Activated CD4-positive, alpha-beta T cell treated with anti-CD3 and anti-CD28 coated beads for 4 hours (primary cell): ENCODE results near the gene LDB2.

Experiments used
- DNase-seq, 2 donors: peaks; one replicate each; pipeline ENCODE4 v3.0.0-alpha.2; 2020

Gene LDB2

DNA sequence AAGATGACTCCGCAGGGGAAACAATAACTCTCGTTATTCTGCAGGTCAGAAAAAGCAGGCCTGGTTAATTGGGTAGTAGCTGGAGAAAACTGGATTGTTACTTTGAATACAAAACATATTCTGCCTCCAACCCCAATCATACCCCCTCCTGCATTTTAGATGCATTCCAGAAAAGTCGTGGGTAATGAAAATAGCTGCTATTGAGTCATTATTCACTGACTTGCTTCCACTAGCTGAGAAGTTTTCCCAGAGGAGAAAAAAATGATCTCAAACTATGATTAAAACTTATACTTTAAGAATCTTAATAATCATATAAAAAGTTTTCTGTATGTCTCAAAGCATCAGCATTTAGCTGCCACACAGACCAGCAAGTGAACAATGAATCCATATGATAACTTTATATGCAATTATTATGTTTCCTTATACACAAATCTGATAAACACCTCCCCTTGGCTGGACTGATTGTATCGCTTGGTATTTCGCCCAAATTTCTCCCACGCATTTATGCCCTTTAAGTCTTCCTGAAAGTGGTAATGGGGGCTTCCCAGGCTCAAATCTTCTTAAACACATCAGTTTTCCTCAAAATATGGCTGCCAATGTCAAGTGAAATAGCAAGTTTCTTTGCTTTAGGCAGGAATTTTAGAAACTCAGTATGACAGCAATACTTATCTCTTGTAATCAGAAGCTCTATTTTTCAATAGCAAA is 181.0 kb downstream of the LDB2 start:
- DNase-seq, result no peak

- no peak for DNase-seq
Observed at GRCh38 chr4:16715482-16715881, 183.0 kb downstream of the LDB2 start.

- no peak for DNase-seq
Observed at GRCh38 chr4:16714191-16714590, 184.3 kb downstream of the LDB2 start.

DNA sequence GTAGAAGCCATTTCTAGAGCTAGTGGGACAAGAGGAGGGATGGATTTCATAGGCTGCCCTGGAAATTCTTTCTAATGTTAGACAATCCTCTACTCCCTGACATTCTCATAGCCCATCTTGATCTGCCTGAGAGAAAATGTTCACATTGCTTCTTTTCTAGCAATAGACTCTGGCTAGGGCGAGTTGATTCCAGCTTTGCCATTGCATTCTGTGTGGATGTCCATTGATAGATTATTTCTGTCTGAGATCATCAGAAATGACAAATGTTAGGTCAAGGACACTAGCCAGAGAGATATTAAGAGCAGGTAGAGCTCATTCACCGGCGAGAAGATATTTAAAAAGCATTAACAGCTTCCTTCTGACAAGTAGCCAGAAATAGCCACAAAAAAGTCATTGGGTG is 184.7 kb downstream of the LDB2 start:
- DNase-seq, result no peak

GRCh38 chr4:16713271-16713670 is 185.2 kb downstream of the LDB2 start:
- DNase-seq, result no peak

GRCh38 chr4:16710198-16710597 is 188.2 kb downstream of the LDB2 start:
- no peak for DNase-seq

GRCh38 chr4:16707874-16708273 is 190.6 kb downstream of the LDB2 start:
- DNase-seq, result no peak

- no peak for DNase-seq
Observed at GRCh38 chr4:16706251-16706650, 192.2 kb downstream of the LDB2 start.

DNA sequence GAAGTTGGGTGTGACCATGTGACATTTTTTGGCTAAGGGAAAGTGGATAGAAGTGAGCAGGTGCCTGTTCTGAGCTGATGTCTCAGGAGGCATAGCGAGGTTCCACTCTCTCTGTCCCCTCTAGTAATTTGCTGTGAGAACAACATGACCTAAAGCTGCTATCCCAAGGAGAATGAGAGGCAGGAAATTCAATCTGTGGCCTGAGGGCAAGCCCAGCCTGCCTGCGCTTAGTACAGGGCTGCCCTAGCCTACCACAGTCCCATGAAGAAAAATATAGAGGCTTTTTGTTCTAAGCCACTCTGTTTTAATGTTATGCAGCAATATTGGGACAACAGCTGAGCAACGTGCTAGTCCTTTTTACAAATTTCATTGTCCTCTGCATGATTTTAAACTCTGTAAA is 193.1 kb downstream of the LDB2 start:
- no peak for DNase-seq

- DNase-seq, result no peak
Observed at GRCh38 chr4:16704489-16704888, 194.0 kb downstream of the LDB2 start.

DNA sequence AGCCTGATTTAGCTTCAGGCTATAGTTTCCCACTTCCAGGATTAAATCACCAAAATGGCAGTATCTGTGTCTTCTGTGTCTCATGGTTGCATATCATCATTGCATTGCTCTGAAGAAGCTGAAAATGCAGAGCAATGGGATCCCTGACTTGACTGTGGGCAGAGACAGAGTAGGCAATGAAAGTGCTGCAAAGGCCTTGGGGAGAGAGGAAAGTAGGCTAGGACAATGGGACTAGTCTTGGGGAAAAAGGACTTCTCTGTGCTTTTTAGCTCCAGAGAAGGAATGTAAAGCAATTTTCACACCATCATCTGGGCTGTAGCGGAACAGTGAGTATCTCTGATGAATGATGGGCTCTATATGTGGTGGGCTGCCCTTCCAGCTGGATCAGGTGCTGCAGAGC is 202.5 kb downstream of the LDB2 start:
- DNase-seq, result no peak

DNA sequence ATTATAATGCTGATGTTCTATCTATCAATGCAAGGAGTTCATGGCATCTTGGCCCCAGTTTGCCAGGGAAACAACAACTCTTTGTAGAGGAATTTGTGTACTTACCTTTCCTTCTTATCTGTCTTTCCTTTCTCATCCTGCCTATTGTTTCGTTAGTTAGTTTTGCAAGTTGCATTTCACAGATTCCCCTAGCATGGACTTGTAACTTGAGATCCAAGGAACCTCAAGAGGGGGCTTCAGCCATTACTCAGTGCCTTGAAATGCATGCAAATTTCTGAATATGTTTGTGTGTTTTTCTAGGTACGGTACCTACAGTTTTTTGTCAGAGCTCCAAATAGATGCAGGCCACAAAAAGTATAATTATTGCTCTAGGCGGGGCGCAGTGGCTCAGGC is 203.6 kb downstream of the LDB2 start:
- DNase-seq, result no peak

DNA sequence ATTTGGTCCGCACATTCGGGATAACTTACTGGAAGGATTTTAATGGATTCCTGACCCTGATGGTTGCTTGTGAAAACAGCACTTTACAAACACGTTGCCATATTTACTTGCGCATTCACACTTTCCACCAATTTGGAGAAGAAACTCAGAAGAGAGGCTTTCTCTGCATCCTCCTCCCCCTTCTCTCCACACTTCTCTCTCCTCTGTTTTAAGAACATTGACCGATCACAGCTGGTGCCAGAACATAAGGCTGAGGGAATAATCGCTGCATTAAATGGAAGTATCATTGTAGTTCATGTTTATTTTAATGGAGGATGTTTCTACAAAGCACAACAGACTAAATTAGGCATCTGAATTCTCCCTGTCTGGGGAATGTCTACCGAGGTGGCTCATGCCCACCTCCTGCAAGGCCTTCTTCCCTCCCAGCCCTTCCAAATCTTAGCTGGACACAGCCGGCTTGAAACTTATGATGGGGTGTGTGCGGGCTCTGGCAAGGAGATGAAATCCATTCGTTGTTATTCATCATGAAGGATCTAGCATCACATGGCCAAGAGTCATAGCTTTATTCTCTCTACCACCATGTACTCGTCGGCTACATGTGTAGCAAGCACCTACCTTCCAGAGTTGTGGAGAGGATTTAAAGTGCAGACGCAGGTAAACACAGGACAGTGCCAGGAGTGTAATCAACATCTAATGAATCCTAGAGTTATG is 204.1 kb downstream of the LDB2 start:
- DNase-seq, result no peak

GRCh38 chr4:16693641-16694040 is 204.8 kb downstream of the LDB2 start:
- DNase-seq, result no peak

GRCh38 chr4:16692961-16693506 is 205.4 kb downstream of the LDB2 start:
- DNase-seq, result no peak

GRCh38 chr4:16692524-16692923 is 205.9 kb downstream of the LDB2 start:
- no peak for DNase-seq

DNA sequence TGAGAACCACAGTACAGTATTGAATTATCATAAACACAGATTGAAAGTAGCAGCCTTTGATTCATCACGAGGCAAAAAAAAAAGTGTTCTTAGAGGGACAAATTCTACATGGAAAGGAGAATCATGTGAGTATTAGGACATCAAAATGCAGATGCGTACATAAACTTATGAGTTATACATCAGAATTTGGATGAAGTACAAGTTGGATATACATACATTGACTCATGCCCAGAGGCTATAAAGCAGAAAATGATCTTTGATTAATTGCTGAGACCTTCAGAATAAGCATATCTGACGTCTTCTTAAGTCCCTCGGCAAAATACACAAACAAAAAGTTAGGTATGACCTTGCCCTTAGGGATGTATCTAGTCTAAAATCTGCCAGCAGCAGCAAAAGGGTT is 206.4 kb downstream of the LDB2 start:
- no peak for DNase-seq

GRCh38 chr4:16691450-16691849 is 207.0 kb downstream of the LDB2 start:
- no peak for DNase-seq

- DNase-seq, result no peak
Observed at GRCh38 chr4:16687845-16688244, 210.6 kb downstream of the LDB2 start.

DNA sequence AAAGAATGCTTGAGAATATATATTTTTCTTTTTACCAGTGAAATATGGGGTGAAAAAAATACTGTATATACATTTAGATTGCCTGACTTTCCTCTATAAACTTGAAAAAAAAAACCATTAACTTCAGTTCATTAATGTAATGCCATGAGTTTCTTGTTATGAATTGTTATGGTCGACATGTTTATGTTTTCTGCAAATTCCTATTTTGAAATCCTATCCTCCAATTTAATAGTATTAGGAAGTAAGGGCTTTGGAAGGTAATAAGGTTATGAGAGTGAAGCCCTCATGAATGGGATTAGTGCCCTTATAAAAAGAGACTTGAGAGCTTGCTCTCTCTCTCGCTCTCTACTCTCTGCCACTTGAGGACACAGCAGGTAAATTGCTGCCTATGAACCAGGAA is 211.4 kb downstream of the LDB2 start:
- DNase-seq, result no peak

GRCh38 chr4:16686195-16686594 is 212.2 kb downstream of the LDB2 start:
- no peak for DNase-seq

DNA sequence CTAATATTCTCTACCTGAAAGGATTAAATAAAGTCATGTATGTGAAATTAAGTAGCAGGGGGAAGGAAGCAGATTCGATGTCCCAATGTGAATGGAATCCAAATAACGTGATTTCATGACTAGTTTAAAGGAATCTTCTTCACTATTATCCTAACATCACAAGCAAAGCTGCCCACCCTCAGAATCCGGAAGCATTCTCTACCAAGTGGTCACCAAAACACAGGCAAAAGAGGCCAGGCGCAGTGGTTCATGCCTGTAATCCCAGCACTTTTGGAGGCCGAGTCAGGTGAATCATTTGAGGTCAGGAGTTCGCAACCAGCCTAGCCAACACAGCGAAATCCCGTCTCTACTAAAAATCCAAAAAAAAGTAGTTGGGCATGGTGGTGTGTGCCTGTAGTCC is 212.9 kb downstream of the LDB2 start:
- DNase-seq, result no peak

- no peak for DNase-seq
Observed at GRCh38 chr4:16684935-16685334, 213.5 kb downstream of the LDB2 start.

- DNase-seq, result no peak
Observed at GRCh38 chr4:16684097-16684496, 214.3 kb downstream of the LDB2 start.

GRCh38 chr4:16682975-16683374 is 215.5 kb downstream of the LDB2 start:
- no peak for DNase-seq
